ENCODE measurements around the gene STARD9. TPM values are rescaled to one million over a fixed set of nuclear protein-coding genes. Genes with fewer than 3 reads are reported as not detected.

The STARD9 gene
- total and polyA plus RNA-seq, 9 of the 15 experiments (the other 6 are each of a cell fraction or from before 2014, with no cell fraction given), result 0.45 to 6.0 (median 3.6) TPM

DNA sequence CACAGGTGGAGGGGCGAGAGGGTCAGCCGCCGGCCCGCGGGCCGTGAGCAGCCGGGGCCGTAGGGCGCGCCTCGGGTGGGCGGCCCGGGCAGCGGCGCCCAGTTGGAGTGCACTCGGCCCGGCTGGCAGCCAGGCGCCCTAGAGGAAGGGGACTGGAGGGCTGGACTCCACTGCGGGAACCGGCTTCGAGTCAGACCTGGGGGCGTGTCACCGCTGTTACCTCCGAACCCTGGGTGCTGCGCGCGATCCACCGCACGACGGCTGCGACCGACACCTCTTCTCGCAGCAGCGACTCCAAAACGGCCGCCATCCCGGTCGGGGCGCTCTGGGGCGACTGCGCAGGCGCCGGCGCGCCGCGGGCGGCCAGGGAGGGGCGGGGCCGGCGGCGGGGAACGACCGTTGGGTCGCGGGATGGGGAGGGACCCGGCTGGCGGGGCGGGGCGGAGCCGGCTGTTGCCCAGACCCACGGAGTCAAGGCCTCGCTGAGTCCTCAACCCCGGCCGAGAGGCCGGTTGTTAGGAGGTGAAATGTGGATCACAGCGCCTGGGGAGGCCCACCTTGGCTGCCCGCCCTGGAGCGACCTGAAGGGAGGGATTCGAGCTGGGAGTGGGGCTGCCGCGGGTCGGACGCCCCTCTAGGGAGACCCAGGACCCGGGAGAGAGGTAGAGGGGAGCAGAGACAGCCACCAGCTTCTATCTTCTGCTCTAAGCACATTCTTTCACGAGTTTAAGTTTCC lies 161.6 kb downstream of the STARD9 start, which contains the start of gene CDAN1 (continued):
- TF ChIP-seq, protein P1, sequence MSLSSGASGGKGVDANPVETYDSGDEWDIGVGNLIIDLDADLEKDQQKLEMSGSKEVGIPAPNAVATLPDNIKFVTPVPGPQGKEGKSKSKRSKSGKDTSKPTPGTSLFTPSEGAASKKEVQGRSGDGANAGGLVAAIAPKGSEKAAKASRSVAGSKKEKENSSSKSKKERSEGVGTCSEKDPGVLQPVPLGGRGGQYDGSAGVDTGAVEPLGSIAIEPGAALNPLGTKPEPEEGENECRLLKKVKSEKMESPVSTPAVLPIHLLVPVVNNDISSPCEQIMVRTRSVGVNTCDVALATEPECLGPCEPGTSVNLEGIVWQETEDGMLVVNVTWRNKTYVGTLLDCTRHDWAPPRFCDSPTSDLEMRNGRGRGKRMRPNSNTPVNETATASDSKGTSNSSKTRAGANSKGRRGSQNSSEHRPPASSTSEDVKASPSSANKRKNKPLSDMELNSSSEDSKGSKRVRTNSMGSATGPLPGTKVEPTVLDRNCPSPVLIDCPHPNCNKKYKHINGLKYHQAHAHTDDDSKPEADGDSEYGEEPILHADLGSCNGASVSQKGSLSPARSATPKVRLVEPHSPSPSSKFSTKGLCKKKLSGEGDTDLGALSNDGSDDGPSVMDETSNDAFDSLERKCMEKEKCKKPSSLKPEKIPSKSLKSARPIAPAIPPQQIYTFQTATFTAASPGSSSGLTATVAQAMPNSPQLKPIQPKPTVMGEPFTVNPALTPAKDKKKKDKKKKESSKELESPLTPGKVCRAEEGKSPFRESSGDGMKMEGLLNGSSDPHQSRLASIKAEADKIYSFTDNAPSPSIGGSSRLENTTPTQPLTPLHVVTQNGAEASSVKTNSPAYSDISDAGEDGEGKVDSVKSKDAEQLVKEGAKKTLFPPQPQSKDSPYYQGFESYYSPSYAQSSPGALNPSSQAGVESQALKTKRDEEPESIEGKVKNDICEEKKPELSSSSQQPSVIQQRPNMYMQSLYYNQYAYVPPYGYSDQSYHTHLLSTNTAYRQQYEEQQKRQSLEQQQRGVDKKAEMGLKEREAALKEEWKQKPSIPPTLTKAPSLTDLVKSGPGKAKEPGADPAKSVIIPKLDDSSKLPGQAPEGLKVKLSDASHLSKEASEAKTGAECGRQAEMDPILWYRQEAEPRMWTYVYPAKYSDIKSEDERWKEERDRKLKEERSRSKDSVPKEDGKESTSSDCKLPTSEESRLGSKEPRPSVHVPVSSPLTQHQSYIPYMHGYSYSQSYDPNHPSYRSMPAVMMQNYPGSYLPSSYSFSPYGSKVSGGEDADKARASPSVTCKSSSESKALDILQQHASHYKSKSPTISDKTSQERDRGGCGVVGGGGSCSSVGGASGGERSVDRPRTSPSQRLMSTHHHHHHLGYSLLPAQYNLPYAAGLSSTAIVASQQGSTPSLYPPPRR (CRISPR knock-in tag; IDR thresholded peaks at IDR 0.05; ENCODE audit: borderline replicate concordance), result no peak
- TF ChIP-seq BHLHE40 (IDR thresholded peaks at IDR 0.05; ENCODE audit: low read length) (no peak; the same call in 1 of the 2 replicates), SMARCB1 (IDR thresholded peaks at IDR 0.05; ENCODE audit: insufficient read length, low read depth) (no peak), MTF1 (CRISPR knock-in tag; IDR thresholded peaks at IDR 0.05; ENCODE audit: borderline replicate concordance) (no peak), BMI1 (IDR thresholded peaks at IDR 0.05; ENCODE audit: low read length) (no peak), NR2C2 (CRISPR knock-in tag; IDR thresholded peaks at IDR 0.05) (no peak; the same call in 1 of the 2 replicates), NR2C2 (tag; IDR thresholded peaks at IDR 0.05) (peak; percentile 78), HMGN3 (IDR thresholded peaks at IDR 0.05; ENCODE audit: borderline replicate concordance, extremely low read depth, insufficient read length, low read depth, low read length) (peak; percentile 50), RUNX1 (IDR thresholded peaks at IDR 0.05; ENCODE audit: low read depth) (no peak), YY1 (IDR thresholded peaks at IDR 0.05; ENCODE audit: borderline replicate concordance in 1 of 3, control insufficient read depth in 1 of 3, extremely low read depth in 1 of 3, insufficient read depth in 3 of 3, insufficient read length in 1 of 3, insufficient replicate concordance in 2 of 3, low read depth in 1 of 3, low read length in 2 of 3) (peak in 2 of 3 experiments; percentile 87 to 92), MEF2A (IDR thresholded peaks at IDR 0.05; ENCODE audit: control insufficient read depth, low read depth, low read length) (no peak), RBM25 (IDR thresholded peaks at IDR 0.05; ENCODE audit: low read depth, low read length, severe bottlenecking) (no peak), BCL6 (CRISPR knock-in tag; IDR thresholded peaks at IDR 0.05) (no peak)
- TF ChIP-seq, protein P2, sequence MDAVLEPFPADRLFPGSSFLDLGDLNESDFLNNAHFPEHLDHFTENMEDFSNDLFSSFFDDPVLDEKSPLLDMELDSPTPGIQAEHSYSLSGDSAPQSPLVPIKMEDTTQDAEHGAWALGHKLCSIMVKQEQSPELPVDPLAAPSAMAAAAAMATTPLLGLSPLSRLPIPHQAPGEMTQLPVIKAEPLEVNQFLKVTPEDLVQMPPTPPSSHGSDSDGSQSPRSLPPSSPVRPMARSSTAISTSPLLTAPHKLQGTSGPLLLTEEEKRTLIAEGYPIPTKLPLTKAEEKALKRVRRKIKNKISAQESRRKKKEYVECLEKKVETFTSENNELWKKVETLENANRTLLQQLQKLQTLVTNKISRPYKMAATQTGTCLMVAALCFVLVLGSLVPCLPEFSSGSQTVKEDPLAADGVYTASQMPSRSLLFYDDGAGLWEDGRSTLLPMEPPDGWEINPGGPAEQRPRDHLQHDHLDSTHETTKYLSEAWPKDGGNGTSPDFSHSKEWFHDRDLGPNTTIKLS (IDR thresholded peaks at IDR 0.05; ENCODE audit: borderline replicate concordance, low read depth), result no peak
- TF ChIP-seq, protein P3, sequence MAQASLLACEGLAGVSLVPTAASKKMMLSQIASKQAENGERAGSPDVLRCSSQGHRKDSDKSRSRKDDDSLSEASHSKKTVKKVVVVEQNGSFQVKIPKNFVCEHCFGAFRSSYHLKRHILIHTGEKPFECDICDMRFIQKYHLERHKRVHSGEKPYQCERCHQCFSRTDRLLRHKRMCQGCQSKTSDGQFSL (CRISPR knock-in tag; IDR thresholded peaks at IDR 0.05), result no peak
- TF ChIP-seq, protein P3 (tag; IDR thresholded peaks at IDR 0.05), result no peak
